GM23338 (cell line): ENCODE data around the gene MYO1G. TPM values are rescaled to one million over a fixed set of nuclear protein-coding genes. Genes with fewer than 3 reads are reported as not detected.

Experiments
- ATAC-seq: fragments of 200-7000 bp; cut with Tn5 transposase; 3 replicates; pipeline ENCODE4 v1.9.1; 2020
- DNase-seq: peaks from one replicate; pipeline ENCODE4 v3.0.0-alpha.2; 2015; ENCODE audit warnings: low spot score
- H2AFZ ChIP-seq: fragments of 200-600 bp; sonication (generic); 2 replicates; pipeline ENCODE4 v1.8.0; 2016; ENCODE audit warnings: antibody characterized with exemption, mild to moderate bottlenecking, moderate library complexity
- H3F3A ChIP-seq: fragments of 200-600 bp; sonication (generic); replicated peaks from 2 replicates; pipeline ENCODE4 v1.8.0; 2017; ENCODE audit warnings: antibody characterized with exemption, mixed run types, low read depth
- H3K27ac ChIP-seq: fragments of 200-600 bp; sonication (generic); 2 replicates; pipeline ENCODE4 v1.6.1; 2016; ENCODE audit warnings: low read depth
- H3K27me3 ChIP-seq: fragments of 200-600 bp; sonication (generic); 2 replicates; pipeline ENCODE4 v1.8.0; 2016; ENCODE audit warnings: mild to moderate bottlenecking, mixed run types, moderate library complexity; ENCODE audit not compliant: insufficient read depth
- H3K36me3 ChIP-seq: fragments of 200-600 bp; sonication (generic); 2 replicates; pipeline ENCODE4 v1.8.0; 2016; ENCODE audit warnings: mild to moderate bottlenecking; ENCODE audit not compliant: insufficient read depth
- H3K4me1 ChIP-seq: fragments of 200-600 bp; sonication (generic); 2 replicates; pipeline ENCODE4 v1.8.0; 2016; ENCODE audit warnings: mild to moderate bottlenecking, moderate library complexity; ENCODE audit not compliant: insufficient read depth
- H3K4me2 ChIP-seq: fragments of 200-600 bp; sonication (generic); 2 replicates; pipeline ENCODE4 v1.7.1; 2017; ENCODE audit warnings: mixed run types
- H3K4me3 ChIP-seq: fragments of 200-600 bp; sonication (generic); 2 replicates; pipeline ENCODE4 v1.6.1; 2016; ENCODE audit warnings: mixed run types
- H3K79me2 ChIP-seq: fragments of 200-600 bp; sonication (generic); replicated peaks from 2 replicates; pipeline ENCODE4 v1.8.0; 2017; ENCODE audit warnings: mild to moderate bottlenecking; ENCODE audit not compliant: insufficient read depth
- H3K9me2 ChIP-seq: fragments of 200-600 bp; sonication (generic); 2 replicates; pipeline ENCODE4 v1.8.0; 2017; ENCODE audit not compliant: insufficient read depth
- H4K20me1 ChIP-seq: fragments of 200-600 bp; sonication (generic); replicated peaks from 2 replicates; pipeline ENCODE4 v1.8.0; 2017; ENCODE audit warnings: mild to moderate bottlenecking; ENCODE audit not compliant: insufficient read depth
- H3K27ac Mint-ChIP-seq: 2 replicates; pipeline ENCODE4 v1.8.0; 2020; ENCODE audit warnings: inconsistent platforms, mild to moderate bottlenecking, moderate library complexity, mixed read lengths
- H3K27me3 Mint-ChIP-seq: 3 replicates; pipeline ENCODE4 v1.8.0; 2022; ENCODE audit warnings: low read depth, mild to moderate bottlenecking, moderate library complexity, mixed read lengths, inconsistent platforms; ENCODE audit not compliant: insufficient read depth, poor library complexity
- H3K36me3 Mint-ChIP-seq: 3 replicates; pipeline ENCODE4 v1.8.0; 2021; ENCODE audit warnings: low read depth, mild to moderate bottlenecking, inconsistent platforms, moderate library complexity, mixed read lengths
- H3K4me1 Mint-ChIP-seq: 3 replicates; pipeline ENCODE4 v1.8.0; 2020; ENCODE audit warnings: mild to moderate bottlenecking, inconsistent platforms, mixed read lengths
- H3K4me3 Mint-ChIP-seq: 3 replicates; pipeline ENCODE4 v1.8.0; 2021; ENCODE audit warnings: moderate library complexity, mild to moderate bottlenecking, inconsistent platforms, mixed read lengths
- H3K9me3 Mint-ChIP-seq: 3 replicates; pipeline ENCODE4 v1.8.0; 2020; ENCODE audit warnings: moderate library complexity, mild to moderate bottlenecking, inconsistent platforms, mixed read lengths
- CREB1 ChIP-seq: fragments of 250-450 bp; sonication (Bioruptor Pico); IDR thresholded peaks from 2 replicates; pipeline ENCODE4 v1.5.0; 2020; ENCODE audit warnings: low read depth, mild to moderate bottlenecking, moderate library complexity
- CTCF ChIP-seq, 2 experiments: fragments of 200-600 bp in 1 of 2; sonication (generic) in 1 of 2; conservative IDR thresholded peaks; 2 replicates each; pipeline versions ENCODE4 v1.5.1 to v1.6.1; 2016 to 2017; ENCODE audit warnings: antibody characterized with exemption in 2 of 2, low read depth in 2 of 2, mild to moderate bottlenecking in 2 of 2, moderate library complexity in 1 of 2
- ETS1 ChIP-seq: IDR thresholded peaks from 2 replicates; pipeline ENCODE4 v1.6.1; 2016; ENCODE audit warnings: antibody characterized with exemption
- EZH2phosphoT487 ChIP-seq: fragments of 200-600 bp; sonication (generic); IDR thresholded peaks from one replicate; pipeline ENCODE4 v1.8.1; 2018; ENCODE audit warnings: antibody characterized with exemption; ENCODE audit not compliant: unreplicated experiment
- JUNB ChIP-seq: IDR thresholded peaks from one replicate; pipeline ENCODE4 v1.6.1; 2016; ENCODE audit warnings: antibody characterized with exemption; ENCODE audit not compliant: unreplicated experiment
- POLR2AphosphoS5 ChIP-seq: IDR thresholded peaks from 2 replicates; pipeline ENCODE4 v1.6.1; 2016; ENCODE audit warnings: antibody characterized with exemption, low read depth
- STAT1 ChIP-seq: IDR thresholded peaks from one replicate; pipeline ENCODE4 v1.6.1; 2016; ENCODE audit warnings: antibody characterized with exemption; ENCODE audit not compliant: unreplicated experiment
- ZNF114 ChIP-seq: fragments of 250-450 bp; sonication (Bioruptor Pico); IDR thresholded peaks from 2 replicates; pipeline ENCODE4 v1.5.0; 2020; ENCODE audit warnings: mild to moderate bottlenecking, moderate library complexity
- ZNF462 ChIP-seq: fragments of 250-450 bp; sonication (Bioruptor Pico); IDR thresholded peaks from 2 replicates; pipeline ENCODE4 v1.5.0; 2020; ENCODE audit warnings: mild to moderate bottlenecking, moderate library complexity
- polyA plus RNA-seq: library from polyadenylated mRNA; unstranded; fragments of >200 nt; fragmentation: Nextera tagmentation; extraction: Ambion mirVana; gene quantifications from 2 replicates; pipeline ENCODE4 v1.2.1, GENCODE V29; 2016
- total RNA-seq: library from RNA; depleted of rRNA; stranded (reverse); fragments of >200 nt; shearing (Covaris generic); gene quantifications from 2 replicates; pipeline ENCODE4 v1.2.3, GENCODE V29; 2014

The MYO1G gene
- total and polyA plus RNA-seq, 2 experiments from 2014 or later: 0.10 to 0.11 TPM

- Histone ChIP-seq H2AFZ (no peak overlapping the region), H3K4me2 (no peak overlapping the region), H3K27ac (no peak overlapping the region), H3K9me2 (no peaks in the 10 kb centered on the region), H3K4me3 (no peak overlapping the region), H3F3A (no peaks in the 10 kb centered on the region), H3K4me1 (no peaks in the 10 kb centered on the region), H3K27me3 (no peaks in the 10 kb centered on the region), H3K36me3 (no peaks in the 10 kb centered on the region), H4K20me1 (no peaks in the 10 kb centered on the region), H3K79me2 (no peaks in the 10 kb centered on the region)
- Mint-ChIP-seq H3K9me3 (no peaks in the 10 kb centered on the region), H3K27ac (no peak overlapping the region), H3K36me3 (no peaks in the 10 kb centered on the region), H3K4me3 (no peak overlapping the region), H3K27me3 (peaks cover 7% of the 10 kb centered on the region), H3K4me1 (no peaks in the 10 kb centered on the region; the same call in 2 of the 3 replicates)
- no peak for TF ChIP-seq STAT1
- peak; percentile 42 to 48 for TF ChIP-seq CTCF (conservative IDR thresholded peaks at IDR 0.05; ENCODE audit: low read depth in 2 of 2)
- TF ChIP-seq CREB1: no peak
- ATAC-seq: peak; percentile 70
- peak; percentile 39 for DNase-seq
Observed at GRCh38 chr7:44973610-44974401, 5.0 kb downstream of the MYO1G start.

GRCh38 chr7:44972562-44972961 lies 6.3 kb downstream of the MYO1G start:
- Histone ChIP-seq H3K4me1 (no peaks in the 10 kb centered on the region), H3K4me2 (no peak overlapping the region), H3K27ac (no peak overlapping the region), H3K4me3 (no peak overlapping the region), H3K9me2 (no peaks in the 10 kb centered on the region), H3K36me3 (no peaks in the 10 kb centered on the region), H3K27me3 (no peaks in the 10 kb centered on the region), H2AFZ (no peak overlapping the region), H4K20me1 (no peaks in the 10 kb centered on the region), H3F3A (no peaks in the 10 kb centered on the region), H3K79me2 (no peaks in the 10 kb centered on the region)
- H3K27me3 Mint-ChIP-seq: peaks cover 7% of the 10 kb centered on the region
- ATAC-seq (no peak), DNase-seq (no peak)
- no peaks in the 10 kb centered on the region for H3K36me3 Mint-ChIP-seq
- no peaks in the 10 kb centered on the region for H3K4me1 Mint-ChIP-seq
- no peak overlapping the region for H3K27ac Mint-ChIP-seq
- H3K9me3 Mint-ChIP-seq: no peaks in the 10 kb centered on the region
- H3K4me3 Mint-ChIP-seq: no peak overlapping the region
- TF ChIP-seq ETS1: no peak
- TF ChIP-seq POLR2AphosphoS5: no peak
- no peak for TF ChIP-seq ZNF462
- no peak for TF ChIP-seq STAT1
- no peak for TF ChIP-seq ZNF114
- no peak for TF ChIP-seq EZH2phosphoT487
- no peak for TF ChIP-seq JUNB
